Right lobe of liver (tissue), 4 donors: ENCODE data around the gene HDAC11.
A peak's percentile ranks its signal among the peaks of the same experiment; 100 is the strongest.

Experiments
- CTCF ChIP-seq, 4 donors: fragments of 200-600 bp in 3 of 4; fragments of 450-650 bp in 1 of 4; IDR thresholded peaks; one replicate each; pipeline versions ENCODE4 v1.5.1 to v1.8.0; 2016 to 2022; ENCODE audit warnings: antibody characterized with exemption in 4 of 4, mild to moderate bottlenecking in 2 of 4
- POLR2A ChIP-seq: fragments of 450-650 bp; IDR thresholded peaks from one replicate; pipeline ENCODE4 v1.6.1; 2017; ENCODE audit warnings: antibody characterized with exemption, mild to moderate bottlenecking
- donor health status: DM: no; HTN: no; CAD: no.
- donor health status: DM: no; HTN: no; CAD: no.
- donor health status: DM: no; HTN: yes; CAD: no.

GRCh38 chr3:13495921-13496723 lies 16.0 kb downstream of the HDAC11 start:
- TF ChIP-seq CTCF (IDR thresholded peaks at IDR 0.05) (peak; percentile 91 to 95 (median 94)), POLR2A (no peak)
